ENCODE measurements around the gene LNX2.

GRCh38 chr13:27644302-27644701 is 24.0 kb upstream of the LNX2 start:
- no peak for TF ChIP-seq POLR2A (IDR thresholded peaks at IDR 0.05; ENCODE audit: low read depth)
- no peak for TF ChIP-seq CTCF (IDR thresholded peaks at IDR 0.05)
- TF ChIP-seq POLR2AphosphoS5 (IDR thresholded peaks at IDR 0.05) = no peak
